Mesangial cell (primary cell): ENCODE results near the gene F8. TPM values are rescaled to one million over a fixed set of nuclear protein-coding genes. Genes with fewer than 3 reads are reported as not detected.

ENCODE experiments used
- total RNA-seq: library from RNA; depleted of rRNA; stranded (reverse); fragments of >200 nt; gene quantifications from 2 replicates; pipeline ENCODE4 v1.2.3, GENCODE V29; 2015

Gene F8
- 0.33 and 2.2 TPM in 2 replicates for total RNA-seq

DNA sequence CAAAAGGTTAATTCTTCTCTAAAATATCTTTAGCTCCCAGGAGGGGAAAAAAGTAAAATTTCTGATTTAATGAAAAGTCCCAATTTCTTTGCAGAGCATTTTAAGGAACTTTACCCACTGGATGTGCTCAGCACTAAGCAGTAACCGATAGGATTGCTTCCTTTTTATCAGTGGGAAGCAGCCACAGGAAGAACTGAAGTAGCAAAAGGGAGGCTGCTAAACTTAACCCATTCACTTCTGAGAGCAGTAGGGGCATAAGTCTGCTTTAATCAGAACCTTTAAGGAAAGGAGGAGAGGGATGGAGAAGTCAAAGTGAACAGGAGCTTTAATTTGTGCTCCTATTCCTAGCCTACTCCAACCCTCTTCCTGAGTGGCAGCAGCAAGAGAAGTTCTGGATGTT, at the start of gene F8:
Gene F8, minus strand, starts transcription at position 139 of the 400 bp plus-strand sequence. CDS start 171 bp downstream, outside the sequence.

DNA sequence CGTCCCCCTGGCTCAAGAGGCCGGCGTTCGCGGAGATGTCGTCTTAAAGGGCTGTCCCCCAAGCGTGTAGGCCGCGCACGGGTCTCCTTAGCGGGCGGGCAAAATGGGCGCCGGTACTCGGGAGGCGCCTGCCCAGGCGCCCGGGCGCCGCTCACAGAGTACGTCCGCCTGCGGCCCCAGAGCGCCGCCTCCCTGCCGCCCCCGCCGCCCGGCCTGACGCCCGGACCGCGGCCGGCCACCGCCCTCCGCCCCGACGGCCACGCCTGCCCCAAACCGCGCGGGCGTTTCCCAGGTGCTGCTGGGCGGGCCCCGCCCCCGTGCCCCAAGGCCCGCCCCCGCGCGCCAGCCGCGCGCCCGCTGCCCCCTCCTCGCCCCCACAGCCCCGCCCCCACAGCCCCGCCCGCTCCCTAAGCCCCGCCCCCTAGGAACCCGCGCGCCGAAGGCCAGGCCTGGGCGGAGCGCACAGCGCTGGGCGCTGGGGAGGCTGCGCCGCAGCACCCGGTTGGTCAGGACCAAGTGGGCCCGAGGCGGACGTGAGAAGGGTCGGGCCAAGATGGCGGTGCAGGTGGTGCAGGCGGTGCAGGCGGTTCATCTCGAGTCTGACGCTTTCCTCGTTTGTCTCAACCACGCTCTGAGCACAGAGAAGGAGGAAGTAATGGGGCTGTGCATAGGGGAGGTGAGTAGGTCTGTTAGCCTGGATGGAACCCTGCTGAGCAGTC, 48.6 kb upstream of the F8 start, which contains the start of the genes BRCC3, CMC4 and MTCP1:
Gene BRCC3, plus strand, starts transcription at position 534 of the 719 bp plus-strand sequence. Its CDS starts 20 bp downstream, at position 554.
Gene CMC4, minus strand, starts transcription at position 162 of the 719 bp plus-strand sequence. CDS start 7,113 bp downstream, outside the sequence.
Gene MTCP1, minus strand, starts transcription at position 162 of the 719 bp plus-strand sequence. CDS start 5,126 bp downstream, outside the sequence.

DNA sequence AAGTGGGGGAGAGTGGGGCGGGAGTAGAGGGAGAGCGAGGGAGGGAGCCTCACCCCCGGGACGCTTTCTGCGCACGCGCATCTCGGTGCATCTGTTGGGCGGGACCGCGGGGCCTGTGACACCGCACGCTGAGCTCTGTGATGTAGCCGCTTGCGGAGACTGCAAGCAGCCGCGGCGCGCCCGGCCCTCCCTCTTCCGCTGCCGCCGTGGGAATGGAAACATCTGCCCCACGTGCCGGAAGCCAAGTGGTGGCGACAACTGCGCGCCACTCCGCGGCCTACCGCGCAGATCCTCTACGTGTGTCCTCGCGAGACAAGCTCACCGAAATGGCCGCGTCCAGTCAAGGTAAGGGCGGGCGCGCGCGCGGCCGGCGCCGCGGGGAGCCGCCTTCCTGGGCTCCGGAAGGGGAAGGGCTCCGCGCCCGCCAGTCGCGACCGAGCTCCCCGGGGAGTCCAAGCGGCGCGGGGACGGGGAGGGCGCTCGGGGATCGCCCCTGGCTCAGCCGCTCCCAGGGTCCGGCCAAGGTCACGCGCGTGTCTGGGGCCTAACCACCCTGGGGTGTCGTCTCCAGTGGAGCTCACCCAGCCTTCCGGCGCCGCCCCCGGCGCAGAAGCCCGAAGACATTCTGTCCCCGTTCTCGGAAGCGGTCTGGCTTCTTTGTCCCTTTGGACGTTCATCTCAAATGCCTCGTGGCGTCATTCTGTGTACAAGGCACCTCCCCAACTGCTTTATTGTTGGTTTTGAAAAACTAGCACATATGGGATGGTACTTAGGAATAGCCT, 4.4 kb upstream of the F8 start, which contains the start of gene FUNDC2:
Gene FUNDC2, plus strand, starts transcription at position 118 of the 782 bp plus-strand sequence. Its CDS starts 95 bp downstream, at position 213.

DNA sequence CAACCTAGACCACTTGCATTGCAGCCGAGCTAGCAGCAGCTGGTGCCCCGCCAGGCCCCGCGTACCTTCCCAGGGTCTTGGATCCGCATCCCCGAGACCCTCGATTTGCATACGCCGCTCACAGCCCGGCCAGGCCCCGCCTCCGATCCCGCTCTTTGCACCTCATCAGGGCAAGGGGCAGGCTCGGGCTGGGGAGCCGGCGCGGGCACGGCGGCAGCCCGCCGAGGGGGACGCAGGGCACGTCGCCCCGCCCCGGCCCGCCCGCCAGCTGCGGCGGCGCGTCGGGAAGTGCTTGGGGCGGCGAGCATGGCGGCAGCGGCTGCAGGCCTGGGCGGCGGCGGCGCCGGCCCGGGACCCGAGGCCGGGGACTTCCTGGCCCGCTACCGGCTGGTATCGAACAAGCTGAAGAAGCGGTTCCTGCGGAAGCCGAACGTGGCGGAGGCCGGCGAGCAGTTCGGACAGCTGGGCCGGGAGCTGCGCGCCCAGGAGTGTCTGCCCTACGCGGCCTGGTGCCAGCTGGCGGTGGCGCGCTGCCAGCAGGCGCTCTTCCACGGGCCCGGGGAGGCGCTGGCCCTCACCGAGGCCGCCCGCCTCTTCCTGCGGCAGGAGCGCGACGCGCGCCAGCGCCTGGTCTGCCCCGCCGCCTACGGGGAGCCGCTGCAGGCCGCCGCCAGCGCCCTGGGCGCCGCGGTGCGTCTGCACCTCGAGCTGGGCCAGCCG, 136.3 kb downstream of the F8 start, which contains the start of gene F8A1:
Gene F8A1, plus strand, starts transcription at position 287 of the 720 bp plus-strand sequence. Its CDS starts 20 bp downstream, at position 307.

DNA sequence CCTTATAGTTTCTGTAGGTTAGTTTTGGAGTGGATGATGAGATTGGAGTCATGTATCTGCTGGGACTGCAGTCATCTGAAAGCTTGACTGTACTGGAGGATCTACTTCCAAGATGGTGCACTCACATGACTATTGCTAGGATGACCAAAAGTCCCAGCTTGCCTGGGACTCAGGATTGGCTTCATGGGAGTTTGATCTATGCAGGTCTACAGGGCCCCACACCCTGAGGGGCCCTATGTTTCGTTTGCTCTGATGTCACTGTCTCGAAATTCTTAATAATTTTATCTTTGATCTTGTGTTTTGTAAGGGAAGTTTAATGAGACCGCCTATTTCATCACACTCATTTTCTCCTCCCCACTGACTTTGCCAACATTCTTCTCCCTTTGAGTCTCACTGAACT, 188.0 kb downstream of the F8 start, which contains the start of gene SMIM9:
Gene SMIM9, minus strand, starts transcription at position 101 of the 400 bp plus-strand sequence. CDS start 3,806 bp downstream, outside the sequence.

DNA sequence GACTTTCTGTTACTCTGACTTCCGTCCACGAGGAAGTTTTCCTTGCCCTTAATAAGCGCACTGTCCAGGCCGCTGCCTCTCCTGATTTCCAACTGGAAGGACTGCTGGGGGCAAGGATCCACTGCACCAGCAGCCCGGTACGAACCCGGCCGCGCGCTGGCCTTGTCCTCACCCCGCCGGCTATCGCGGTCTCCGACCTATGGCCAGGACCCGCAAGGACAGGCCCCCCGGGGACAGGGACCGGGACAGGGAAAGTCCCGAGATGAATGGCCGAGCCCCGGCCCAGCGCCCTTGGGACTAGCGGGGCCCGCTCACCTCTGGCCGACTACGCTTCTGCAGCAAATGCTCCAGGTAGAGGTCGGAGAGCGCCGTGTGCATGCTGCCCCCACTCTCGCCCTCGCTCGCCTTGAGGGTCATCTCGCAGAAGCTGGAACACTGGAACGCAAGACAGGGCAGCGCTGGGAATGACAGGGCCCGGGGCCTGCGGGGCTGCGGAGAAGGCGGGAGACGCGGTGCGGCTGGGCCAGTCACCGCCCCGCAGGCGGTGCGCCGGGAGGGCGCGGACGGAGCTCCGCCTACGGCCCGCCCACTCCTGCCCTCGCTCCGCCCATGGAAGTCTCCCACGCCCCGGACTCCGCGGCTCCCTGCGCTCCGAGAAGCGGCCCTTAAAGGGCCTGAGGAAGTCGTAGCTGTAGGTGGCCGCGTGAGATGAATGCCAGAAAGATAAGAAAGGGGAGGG, 217.4 kb downstream of the F8 start, which contains the start of gene MPP1:
Gene MPP1, minus strand, starts transcription at position 529 of the 739 bp plus-strand sequence. Its CDS starts 112 bp downstream, at position 417.

Other genes starting within 250 kb of the F8 start
- gene MPP1, start 217.2 kb downstream of the F8 start, total RNA-seq, result 14.2 and 15.2 TPM in 2 replicates
- gene SMIM9, start 188.1 kb downstream of the F8 start, total RNA-seq, result not detected in 2 replicates
- gene F8A1, start 136.4 kb downstream of the F8 start, total RNA-seq, result 3.9 and 16.6 TPM in 2 replicates
- gene FUNDC2, start 4.1 kb upstream of the F8 start, total RNA-seq, result 19.2 and 22.1 TPM in 2 replicates
- 13.0 and 16.5 TPM in 2 replicates for gene CMC4, start 48.4 kb upstream of the F8 start, total RNA-seq
- gene MTCP1, start 48.4 kb upstream of the F8 start, total RNA-seq, result 3.3 and 3.4 TPM in 2 replicates
- 6.1 and 10.6 TPM in 2 replicates for gene BRCC3, start 48.8 kb upstream of the F8 start, total RNA-seq
- 13.2 and 36.7 TPM in 2 replicates for gene VBP1, start 193.7 kb upstream of the F8 start, total RNA-seq
- gene RAB39B, start 241.8 kb upstream of the F8 start, total RNA-seq, result 0.13 TPM in 1 of 2 replicates, not detected in the other